Fibroblast of villous mesenchyme (primary cell): ENCODE data around the gene SCN1A. TPM values are rescaled to one million over a fixed set of nuclear protein-coding genes. Genes with fewer than 3 reads are reported as not detected.

Experiments used
- DNase-seq: peaks from one replicate; pipeline ENCODE4 v3.0.0-alpha.2; 2010; ENCODE audit warnings: low read depth
- H3K4me3 ChIP-seq: 2 replicates; pipeline ENCODE4 v1.5.1; 2011; ENCODE audit warnings: low read depth, mild to moderate bottlenecking, low read length
- CTCF ChIP-seq: IDR thresholded peaks from 2 replicates; pipeline ENCODE4 v1.5.1; 2012; ENCODE audit warnings: low read depth, mild to moderate bottlenecking, low read length; ENCODE audit not compliant: insufficient read depth
- total RNA-seq: library from RNA; depleted of rRNA; stranded (reverse); fragments of >200 nt; gene quantifications from 2 replicates; pipeline ENCODE4 v1.2.3, GENCODE V29; 2012

Gene SCN1A
- total RNA-seq, 1 donor, result not detected

- H3K4me3 ChIP-seq, result no peak overlapping the region
- no peak for DNase-seq
- no peak for TF ChIP-seq CTCF
Observed at GRCh38 chr2:166158546-166158945, 30.7 kb upstream of the SCN1A start.

GRCh38 chr2:166157578-166157977 is 29.8 kb upstream of the SCN1A start:
- no peak for TF ChIP-seq CTCF
- DNase-seq, result no peak
- no peak overlapping the region for H3K4me3 ChIP-seq

- no peak for TF ChIP-seq CTCF
- DNase-seq, result no peak
- no peak overlapping the region for H3K4me3 ChIP-seq
Observed at GRCh38 chr2:166156985-166157490, 29.2 kb upstream of the SCN1A start.

GRCh38 chr2:166155589-166155988 is 27.8 kb upstream of the SCN1A start:
- DNase-seq, result no peak
- H3K4me3 ChIP-seq, result no peak overlapping the region
- no peak for TF ChIP-seq CTCF

- TF ChIP-seq CTCF, result no peak
- no peak for DNase-seq
Observed at GRCh38 chr2:166154685-166155338, 27.0 kb upstream of the SCN1A start.

GRCh38 chr2:166152064-166152463 is 24.2 kb upstream of the SCN1A start:
- DNase-seq, result no peak
- H3K4me3 ChIP-seq, result no peak overlapping the region
- TF ChIP-seq CTCF, result no peak

More at GRCh38 chr2:166154685-166155338, 27.0 kb upstream of the SCN1A start:
- no peak overlapping the region for H3K4me3 ChIP-seq
